ENCODE measurements around the gene SLFN12. TPM values are rescaled to one million over a fixed set of nuclear protein-coding genes. Genes with fewer than 3 reads are reported as not detected.
"Not testable (repeated sequence)": the region's sequence is repeated elsewhere in the genome, so short reads cannot be mapped to it uniquely, and the experiment has no call there.

Gene SLFN12
- total RNA-seq, 8 experiments from 2014 or later = 0.05 to 11.6 (median 0.72) TPM; not detected in 1

DNA sequence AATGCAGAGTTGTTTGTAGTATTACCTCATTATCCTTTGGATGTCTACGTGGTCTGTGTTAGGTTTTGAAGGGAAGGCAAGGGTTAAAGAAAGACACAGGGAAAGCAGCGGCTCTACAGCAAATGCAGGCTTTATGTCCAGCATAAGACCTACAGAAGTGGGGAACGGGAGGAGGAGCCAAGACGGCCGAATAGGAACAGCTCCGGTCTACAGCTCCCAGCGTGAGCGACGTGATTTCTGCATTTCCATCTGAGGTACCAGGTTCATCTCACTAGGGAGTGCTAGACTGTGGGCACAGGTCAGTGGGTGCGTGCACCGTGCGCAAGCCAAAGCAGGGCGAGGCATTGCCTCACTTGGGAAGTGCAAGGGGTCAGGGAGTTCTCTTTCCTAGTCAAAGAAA lies 38.5 kb downstream of the SLFN12 start:
- H3K4me1 ChIP-seq (replicated peaks in 1 of 2); ATAC-seq (replicated peaks in 6 of 8); in situ Hi-C loops (cut with MboI; ENCODE audit: low pct_unique_long_range_greater_than_20kb in 2 of 9, low sequenced_read_pairs in 9 of 9, unreplicated experiment in 9 of 9); H3K27ac ChIP-seq; H3K4me3 ChIP-seq: not testable (repeated sequence)
- 0 to 100% (median 61%) methylated on average over 1 to 4 of the region's 13 CpGs; no CpG with 5 or more reads in 2 of the 10 experiments for WGBS, 10 experiments

DNA sequence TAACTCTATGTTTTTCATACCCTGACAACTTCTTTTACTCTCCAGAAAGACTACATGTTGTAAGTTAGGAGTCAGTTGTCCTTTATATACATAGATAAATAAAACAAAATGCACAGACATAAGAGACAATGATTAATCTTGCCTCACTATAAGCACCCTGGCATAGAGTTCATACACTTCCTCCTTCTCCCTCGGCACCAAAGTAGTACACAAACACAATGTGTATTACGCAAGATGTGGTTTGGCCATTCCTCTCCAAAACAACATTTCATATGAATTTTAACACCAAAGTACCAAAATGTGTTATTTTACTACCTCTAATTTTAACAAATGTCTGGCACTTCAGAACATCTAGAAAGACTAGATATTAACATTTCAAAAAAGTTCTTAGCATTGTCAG lies 41.6 kb downstream of the SLFN12 start:
- no peaks in the 10 kb centered on the region for H3K4me1 ChIP-seq (replicated peaks in 1 of 2)
- in situ Hi-C loops (cut with MboI; ENCODE audit: low pct_unique_long_range_greater_than_20kb in 2 of 9, low sequenced_read_pairs in 9 of 9, unreplicated experiment in 9 of 9) = no loop called here
- no peak overlapping the region for H3K4me3 ChIP-seq
- no peak for ATAC-seq (replicated peaks in 6 of 8)
- H3K27ac ChIP-seq = no peak overlapping the region
- WGBS, 10 experiments = 55 to 100% (median 100%) methylated on average over 1 to 2 of the region's 2 CpGs; no CpG with 5 or more reads in 2 of the 10 experiments

DNA sequence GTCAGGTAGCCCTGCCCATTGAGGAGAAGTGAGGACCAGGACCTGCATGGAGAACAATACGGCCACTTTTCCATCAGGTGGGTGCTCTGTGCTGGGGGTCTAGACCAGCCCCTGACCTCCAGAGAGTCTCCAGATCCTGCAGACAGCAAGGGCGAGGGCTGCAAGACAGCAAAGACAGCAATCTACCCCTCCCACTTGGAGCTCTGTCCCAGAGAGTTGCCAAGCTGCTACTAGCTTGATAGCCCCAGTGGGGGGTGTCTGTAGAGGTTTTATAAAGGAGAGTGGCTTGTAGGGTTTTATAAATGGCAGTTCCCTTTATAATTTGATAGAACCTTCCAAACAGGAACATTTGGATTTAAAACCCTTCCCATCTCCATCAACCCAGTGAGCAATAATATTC lies 42.1 kb downstream of the SLFN12 start:
- ATAC-seq (replicated peaks in 6 of 8) = no peak
- Histone ChIP-seq H3K27ac (no peak overlapping the region), H3K4me1 (replicated peaks in 1 of 2) (no peaks in the 10 kb centered on the region), H3K4me3 (no peak overlapping the region)
- in situ Hi-C loops (cut with MboI; ENCODE audit: low pct_unique_long_range_greater_than_20kb in 2 of 9, low sequenced_read_pairs in 9 of 9, unreplicated experiment in 9 of 9) = no loop called here
- no CpG with 5 or more reads among the region's 2 CpGs for WGBS, 10 experiments

DNA sequence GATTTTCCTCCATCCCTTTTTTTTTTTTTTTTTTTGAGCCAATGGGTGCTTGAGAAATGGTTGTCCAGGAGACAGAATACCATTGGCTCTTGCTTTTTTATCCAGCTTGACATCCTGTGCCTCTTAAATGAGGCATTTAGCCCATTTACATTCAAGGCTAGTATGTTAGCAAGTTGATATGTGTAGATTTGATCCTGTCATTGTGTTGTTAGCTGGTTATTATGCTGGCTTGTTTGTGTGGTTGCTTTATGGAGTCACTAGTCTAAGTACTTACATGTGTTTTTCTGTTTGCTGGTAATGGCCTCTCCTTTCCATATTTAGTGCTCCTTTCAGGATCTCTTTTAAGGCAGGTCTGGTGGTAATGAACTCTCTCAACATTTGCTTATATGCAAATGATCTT lies 44.8 kb downstream of the SLFN12 start:
- H3K4me1 ChIP-seq (replicated peaks in 1 of 2) = no peaks in the 10 kb centered on the region
- H3K27ac ChIP-seq = no peak overlapping the region
- in situ Hi-C loops (cut with MboI; ENCODE audit: low pct_unique_long_range_greater_than_20kb in 2 of 9, low sequenced_read_pairs in 9 of 9, unreplicated experiment in 9 of 9) = no loop called here
- no peak overlapping the region for H3K4me3 ChIP-seq
- ATAC-seq (replicated peaks in 6 of 8) = peak in 1 of 8 experiments; percentile 16

DNA sequence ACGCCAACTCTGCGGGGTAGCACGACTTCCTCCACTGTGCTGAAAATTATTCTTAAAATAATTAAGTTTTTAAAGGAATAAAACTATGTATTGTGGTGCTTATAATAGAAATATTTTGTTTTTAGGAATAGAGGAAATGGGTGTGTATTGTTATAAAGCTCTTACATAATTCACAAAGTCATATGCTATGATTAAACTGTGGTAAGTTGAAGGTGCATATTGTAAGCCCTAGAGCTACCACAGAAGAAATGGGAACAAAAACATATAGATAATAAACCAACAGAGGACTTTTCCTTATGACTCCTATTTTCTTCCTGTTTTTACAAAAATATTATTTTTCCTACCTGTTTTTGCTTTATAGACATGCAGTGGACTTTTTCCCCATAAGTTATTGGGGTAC lies 54.6 kb downstream of the SLFN12 start:
- Histone ChIP-seq H3K27ac (no peak overlapping the region), H3K4me1 (replicated peaks in 1 of 2) (no peaks in the 10 kb centered on the region), H3K4me3 (no peak overlapping the region)
- ATAC-seq (replicated peaks in 6 of 8) = no peak
- in situ Hi-C loops (cut with MboI; ENCODE audit: low pct_unique_long_range_greater_than_20kb in 2 of 9, low sequenced_read_pairs in 9 of 9, unreplicated experiment in 9 of 9) = no loop called here
- 20 to 94% (median 87%) methylated on average over 1 to 3 of the region's 3 CpGs; no CpG with 5 or more reads in 3 of the 10 experiments for WGBS, 10 experiments

DNA sequence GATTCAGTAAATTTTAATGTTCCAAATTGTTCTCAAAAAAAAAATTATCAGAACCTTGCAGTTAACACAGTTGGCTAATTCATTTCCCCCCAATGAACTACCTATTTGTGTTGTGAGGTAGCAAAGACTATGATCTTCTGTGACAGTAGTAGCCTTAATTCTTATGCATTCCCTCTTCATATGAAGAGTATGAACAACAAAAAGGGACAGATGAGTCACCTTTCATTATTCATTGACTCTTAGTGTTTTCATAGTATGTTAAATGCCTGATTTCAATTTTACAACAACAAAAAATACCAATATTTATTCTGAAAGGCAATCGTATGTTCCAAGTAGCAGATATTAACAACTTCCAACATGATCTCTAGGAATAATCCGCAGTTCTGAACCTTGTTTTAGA lies 55.2 kb downstream of the SLFN12 start:
- ATAC-seq (replicated peaks in 6 of 8) = no peak
- H3K4me1 ChIP-seq (replicated peaks in 1 of 2) = no peaks in the 10 kb centered on the region
- WGBS, 10 experiments = 34 to 100% (median 69%) methylated on average over 1 to 2 of the region's 2 CpGs; no CpG with 5 or more reads in 5 of the 10 experiments
- H3K27ac ChIP-seq = no peak overlapping the region
- in situ Hi-C loops (cut with MboI; ENCODE audit: low pct_unique_long_range_greater_than_20kb in 2 of 9, low sequenced_read_pairs in 9 of 9, unreplicated experiment in 9 of 9) = no loop called here
- H3K4me3 ChIP-seq = no peak overlapping the region

DNA sequence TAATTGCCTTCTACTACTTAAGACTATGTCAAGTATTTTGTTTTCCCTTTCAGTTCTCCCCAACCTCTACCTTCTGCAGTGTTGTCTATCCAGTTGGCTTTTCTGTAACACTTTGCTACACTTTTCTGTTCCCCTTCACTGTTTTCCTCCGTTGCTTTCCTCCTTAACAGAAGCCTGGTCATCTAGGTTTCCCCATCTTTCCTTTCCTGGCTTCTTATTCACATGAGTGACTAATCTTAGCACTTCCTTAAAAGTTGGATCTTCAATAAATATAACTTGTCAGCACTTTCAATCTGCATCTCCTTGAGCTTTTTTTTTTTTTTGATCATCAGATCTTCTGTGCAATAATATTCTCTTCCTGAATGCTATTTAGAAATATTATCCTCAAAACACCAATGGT lies 56.1 kb downstream of the SLFN12 start:
- H3K4me1 ChIP-seq (replicated peaks in 1 of 2) = no peaks in the 10 kb centered on the region
- in situ Hi-C loops (cut with MboI; ENCODE audit: low pct_unique_long_range_greater_than_20kb in 2 of 9, low sequenced_read_pairs in 9 of 9, unreplicated experiment in 9 of 9) = no loop called here
- no peak overlapping the region for H3K4me3 ChIP-seq
- 0 to 64% (median 24%) methylated on average over 1 of the region's 1 CpG; no CpG with 5 or more reads in 2 of the 10 experiments for WGBS, 10 experiments
- no peak overlapping the region for H3K27ac ChIP-seq
- no peak for ATAC-seq (replicated peaks in 6 of 8)

DNA sequence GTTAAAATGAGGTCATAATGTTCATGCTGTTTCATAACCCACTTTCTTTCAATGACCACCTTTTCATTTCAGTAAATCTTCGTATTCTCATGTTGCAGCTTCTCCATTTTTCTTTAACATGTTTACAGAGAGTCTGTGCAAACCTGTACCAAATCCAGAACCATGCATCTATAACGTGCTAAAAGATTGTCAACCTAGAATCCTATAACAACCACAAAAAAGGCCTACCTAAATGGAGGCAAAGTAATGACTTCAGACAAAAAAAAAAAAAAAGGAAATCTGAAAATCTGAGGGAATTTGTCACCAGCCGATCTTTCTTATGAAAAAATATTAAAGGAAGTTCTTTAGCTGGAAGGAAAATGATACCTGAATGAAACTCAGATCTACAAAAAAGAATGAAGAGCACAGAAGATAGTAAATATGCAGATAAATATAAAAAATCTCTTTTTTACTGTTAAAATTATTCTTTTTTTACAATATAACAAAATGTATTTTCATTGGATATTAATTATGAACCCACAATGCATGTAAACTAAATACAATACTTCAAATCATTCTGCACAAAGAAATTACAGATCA lies 57.4 kb downstream of the SLFN12 start:
- Histone ChIP-seq H3K4me1 (replicated peaks in 1 of 2) (no peaks in the 10 kb centered on the region), H3K27ac (no peak overlapping the region), H3K4me3 (peak overlapping the region in 2 of 5 donors; percentile 28 to 34)
- ATAC-seq (replicated peaks in 6 of 8) = no peak
- in situ Hi-C loops (cut with MboI; ENCODE audit: low pct_unique_long_range_greater_than_20kb in 2 of 9, low sequenced_read_pairs in 9 of 9, unreplicated experiment in 9 of 9) = no loop called here
- WGBS, 10 experiments = 5 to 81% (median 60%) methylated on average over 2 to 3 of the region's 3 CpGs; no CpG with 5 or more reads in 1 of the 10 experiments

DNA sequence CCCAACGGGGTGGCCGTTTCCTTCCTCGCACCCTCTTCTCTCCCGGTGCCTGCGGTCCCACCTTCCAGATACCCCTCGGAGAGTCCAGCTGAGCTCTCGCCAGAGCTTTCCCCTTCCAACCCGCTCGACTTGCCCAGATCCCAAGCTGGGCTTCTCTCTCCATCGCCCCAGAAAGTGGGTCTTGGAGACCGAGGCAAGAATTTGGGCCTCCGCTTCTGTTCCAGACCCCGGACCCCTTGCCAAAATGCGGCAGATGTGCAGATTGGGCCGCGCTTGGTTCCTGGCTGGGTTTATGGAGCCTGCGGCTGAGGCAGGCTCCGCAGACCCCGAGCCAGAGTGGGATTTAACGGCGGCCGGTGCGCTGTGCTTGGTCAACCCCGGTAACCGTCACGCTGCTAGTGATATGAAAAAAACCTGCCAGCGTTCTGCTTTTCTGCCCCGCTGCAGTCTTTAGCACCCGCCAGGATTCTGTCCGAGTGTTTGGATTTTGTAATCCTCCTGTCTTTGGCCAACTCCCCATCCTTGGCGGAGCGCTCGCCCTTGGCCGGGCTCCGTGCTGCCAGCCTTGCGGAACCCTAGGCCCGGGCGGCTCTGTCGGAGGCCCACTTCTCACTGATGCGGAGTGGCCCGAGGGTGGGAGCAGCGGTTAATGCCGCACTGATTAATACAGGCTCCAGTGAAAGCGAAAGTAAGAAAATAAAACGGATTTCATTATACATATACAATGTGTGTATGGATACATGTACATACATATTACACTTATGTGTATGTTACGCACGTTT lies 58.1 kb downstream of the SLFN12 start:
- H3K4me1 ChIP-seq (replicated peaks in 1 of 2) = no peaks in the 10 kb centered on the region
- peak; percentile 55 to 76 (median 66) for ATAC-seq (replicated peaks in 6 of 8)
- H3K4me3 ChIP-seq = peak overlapping the region; percentile 21 to 40 (median 28)
- H3K27ac ChIP-seq = no peak overlapping the region
- 0 to 60% (median 14%) methylated on average over 1 to 21 of the region's 47 CpGs for WGBS, 10 experiments
- in situ Hi-C loops (cut with MboI; ENCODE audit: low pct_unique_long_range_greater_than_20kb in 2 of 9, low sequenced_read_pairs in 9 of 9, unreplicated experiment in 9 of 9) = no loop called here

DNA sequence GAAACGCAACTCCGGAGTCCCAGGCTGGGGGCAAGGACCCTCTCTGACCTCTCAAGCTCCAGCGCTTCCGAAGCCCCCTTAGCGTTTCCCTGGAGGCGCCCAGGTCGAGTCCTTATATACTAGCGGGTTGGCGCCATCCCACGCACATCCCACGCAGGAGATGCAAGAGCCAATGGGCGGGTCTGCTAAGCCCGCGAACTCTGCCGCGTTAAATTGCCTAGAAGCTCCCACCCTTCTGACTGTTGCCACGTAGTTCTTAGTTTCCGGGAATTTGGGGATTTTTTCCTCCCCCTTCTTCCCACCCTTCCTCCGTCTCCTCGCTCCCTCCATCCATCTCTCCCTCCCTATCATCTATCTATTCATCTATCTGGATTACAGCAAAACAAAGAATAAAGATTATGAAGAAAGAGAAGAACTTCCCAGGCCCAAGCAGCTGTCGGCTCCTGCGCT lies 58.7 kb downstream of the SLFN12 start, which contains the start of gene SLFN11:
SLFN11 (minus strand) TSS at position 88 of the 450 bp plus-strand sequence. CDS start 9,814 bp downstream, outside the sequence.
- Histone ChIP-seq H3K4me1 (replicated peaks in 1 of 2) (no peaks in the 10 kb centered on the region), H3K27ac (no peak within 1 kb of the TSS), H3K4me3 (peak within 1 kb of the TSS; percentile 21 to 40 (median 28))
- ATAC-seq (replicated peaks in 6 of 8) = peak in 7 of 8 experiments; percentile 71 to 90 (median 82)
- in situ Hi-C loops (cut with MboI; ENCODE audit: low pct_unique_long_range_greater_than_20kb in 2 of 9, low sequenced_read_pairs in 9 of 9, unreplicated experiment in 9 of 9) = no loop called here
- WGBS, 10 experiments = 0 to 13% (median 0%) methylated on average over 1 to 6 of the region's 22 CpGs; no CpG with 5 or more reads in 2 of the 10 experiments

DNA sequence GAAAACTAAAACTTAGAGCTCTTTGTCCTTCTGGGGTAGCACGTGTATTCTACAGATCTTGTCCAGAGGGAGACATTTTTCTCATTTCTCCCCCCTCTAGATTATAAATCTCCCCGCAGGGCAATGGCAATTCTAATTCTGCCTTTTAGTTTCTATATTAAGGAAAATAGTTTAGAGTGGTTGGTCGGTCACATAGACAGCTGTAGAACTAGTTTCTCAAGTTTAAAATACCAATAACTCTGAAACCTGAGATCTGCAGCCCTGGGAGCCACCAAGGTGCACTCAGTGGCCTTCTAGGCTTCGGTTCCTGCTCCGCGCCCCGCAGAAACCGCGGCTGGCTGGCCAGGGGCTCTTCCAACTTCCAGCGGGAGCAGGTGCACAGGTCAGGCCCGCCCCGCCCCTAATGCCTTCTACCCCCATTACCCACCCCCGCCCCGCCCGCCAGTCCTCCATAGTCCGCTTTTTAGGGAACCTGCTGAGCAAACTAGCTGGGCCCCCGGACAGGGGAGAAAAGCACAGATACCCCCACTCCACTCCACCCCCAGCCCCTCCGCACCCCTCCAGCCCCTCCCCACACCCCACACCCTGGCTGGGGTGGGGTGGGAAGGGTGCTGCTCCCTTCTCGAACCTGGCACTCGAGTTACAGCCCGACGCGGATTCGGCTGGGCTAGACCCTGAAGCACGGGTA lies 59.3 kb downstream of the SLFN12 start:
- H3K4me3 ChIP-seq = peak overlapping the region; percentile 21 to 40 (median 28)
- in situ Hi-C loops (cut with MboI; ENCODE audit: low pct_unique_long_range_greater_than_20kb in 2 of 9, low sequenced_read_pairs in 9 of 9, unreplicated experiment in 9 of 9) = no loop called here
- 0 to 22% (median 7%) methylated on average over 2 to 8 of the region's 25 CpGs; no CpG with 5 or more reads in 1 of the 10 experiments for WGBS, 10 experiments
- H3K4me1 ChIP-seq (replicated peaks in 1 of 2) = no peaks in the 10 kb centered on the region
- no peak overlapping the region for H3K27ac ChIP-seq
- peak in 3 of 8 experiments; percentile 4 to 48 (median 6) for ATAC-seq (replicated peaks in 6 of 8)

DNA sequence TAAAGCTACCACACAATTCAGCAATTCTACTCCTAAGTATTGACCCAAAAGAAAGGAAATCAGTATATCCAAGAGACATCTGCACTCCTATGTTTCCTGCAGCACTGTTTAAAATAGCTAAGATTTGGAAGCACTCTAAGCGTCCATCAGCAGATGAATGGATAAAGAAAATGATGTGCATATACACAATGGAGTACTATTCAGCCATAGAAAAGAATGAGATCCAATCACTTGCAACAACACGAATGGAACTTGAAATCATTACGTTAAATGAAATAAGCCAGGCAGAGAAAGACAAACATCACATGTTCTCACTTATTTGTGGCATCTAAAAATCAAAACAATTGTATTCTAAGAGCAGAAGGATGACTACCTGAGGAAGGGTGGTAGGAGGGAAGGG lies 60.4 kb downstream of the SLFN12 start:
- ATAC-seq (replicated peaks in 6 of 8) = no peak
- H3K27ac ChIP-seq = no peak overlapping the region
- 20 to 93% (median 76%) methylated on average over 1 to 3 of the region's 3 CpGs; no CpG with 5 or more reads in 1 of the 10 experiments for WGBS, 10 experiments
- no peaks in the 10 kb centered on the region for H3K4me1 ChIP-seq (replicated peaks in 1 of 2)
- in situ Hi-C loops (cut with MboI; ENCODE audit: low pct_unique_long_range_greater_than_20kb in 2 of 9, low sequenced_read_pairs in 9 of 9, unreplicated experiment in 9 of 9) = no loop called here
- H3K4me3 ChIP-seq = no peak overlapping the region
